NCI-H2029 (cell line): ENCODE measurements around the gene CACNA2D1.

Experiments used
- DNase-seq: peaks from one replicate; lab custom pipeline; 2025; lab: John Stamatoyannopoulos, UW

Gene CACNA2D1

DNA sequence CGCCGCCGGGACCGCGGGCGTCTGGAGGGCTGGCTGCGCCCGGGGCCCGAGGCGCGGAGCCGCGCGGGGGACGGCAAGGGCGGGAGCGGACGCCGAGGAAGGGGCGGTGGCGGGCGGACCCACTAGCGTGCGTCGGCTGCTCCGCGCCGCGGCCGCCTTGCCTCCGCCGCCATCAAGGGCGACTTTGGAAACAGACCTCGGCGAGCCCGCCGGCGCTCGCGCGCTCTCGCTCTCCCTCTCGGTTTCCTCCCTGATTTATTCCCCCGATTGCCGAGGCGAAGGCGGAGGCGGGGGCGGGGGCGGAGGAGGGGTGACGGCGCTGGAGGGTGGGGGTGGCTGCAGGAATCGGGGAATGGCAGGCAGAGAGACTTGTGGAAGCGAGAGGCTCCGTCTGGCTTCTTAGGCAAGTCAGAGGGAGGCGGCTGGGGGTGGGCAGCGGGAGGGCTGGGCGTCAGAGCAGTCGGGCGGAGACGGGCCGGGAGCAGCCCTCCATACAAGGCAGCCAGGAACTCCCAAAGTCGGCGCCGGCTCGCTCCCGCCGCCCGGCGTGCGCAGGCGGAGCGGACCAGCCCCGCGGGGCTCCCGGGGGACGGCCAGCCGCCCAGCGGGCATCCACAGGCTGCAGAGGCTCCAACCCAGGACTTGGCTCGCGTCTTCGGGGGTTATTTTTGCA lies at the start of gene CACNA2D1:
CACNA2D1 (minus strand) TSS at position 231 of the 673 bp plus-strand sequence.
- DNase-seq, result peak; percentile 70

- DNase-seq, result no peak
Observed at GRCh38 chr7:82481499-82482097, 38.0 kb upstream of the CACNA2D1 start.

- no peak for DNase-seq
Observed at GRCh38 chr7:82477733-82478515, 34.3 kb upstream of the CACNA2D1 start.

DNA sequence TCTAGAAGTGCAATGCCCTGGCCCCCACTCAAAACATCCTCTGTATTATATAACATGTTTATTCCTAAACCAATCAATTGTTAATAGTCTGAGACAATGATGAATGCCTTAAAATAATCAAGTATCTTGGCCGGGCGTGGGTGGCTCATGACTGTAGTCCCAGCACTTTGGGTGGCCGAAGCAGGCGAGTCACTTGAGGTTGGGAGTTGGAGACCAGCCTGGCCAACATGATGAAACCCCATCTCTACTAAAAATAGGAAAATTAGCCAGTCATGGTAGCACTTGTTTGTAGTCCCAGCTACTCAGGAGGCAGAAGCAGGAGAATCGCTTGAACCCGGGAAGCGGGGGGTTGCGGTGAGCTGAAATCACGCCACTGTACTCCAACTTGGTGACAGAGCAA lies 29.4 kb upstream of the CACNA2D1 start:
- no peak for DNase-seq

- no peak for DNase-seq
Observed at GRCh38 chr7:82471351-82472020, 27.9 kb upstream of the CACNA2D1 start.

- no peak for DNase-seq
Observed at GRCh38 chr7:82469207-82469606, 25.6 kb upstream of the CACNA2D1 start.

- DNase-seq, result no peak
Observed at GRCh38 chr7:82468435-82468834, 24.9 kb upstream of the CACNA2D1 start.

DNA sequence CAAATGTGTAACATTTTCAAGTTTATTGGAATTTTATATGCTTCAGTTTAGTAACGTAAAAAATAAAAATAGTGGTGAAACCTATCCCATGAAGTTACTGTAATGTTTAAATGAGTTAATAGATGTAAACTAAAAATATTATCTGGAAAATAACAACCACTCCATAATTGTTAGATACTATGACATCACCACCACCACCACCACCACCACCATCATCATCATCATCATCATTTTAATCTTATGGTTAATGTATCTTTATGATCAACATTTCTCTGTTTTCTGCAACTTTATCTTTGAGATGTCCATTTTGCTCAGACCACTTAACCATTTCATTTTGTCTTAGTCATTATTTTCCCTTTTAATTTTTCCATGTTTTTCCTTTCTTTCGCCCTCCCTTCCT lies 23.4 kb upstream of the CACNA2D1 start:
- DNase-seq, result no peak

GRCh38 chr7:82464372-82464771 lies 20.8 kb upstream of the CACNA2D1 start:
- no peak for DNase-seq

- DNase-seq, result no peak
Observed at GRCh38 chr7:82455295-82455694, 11.7 kb upstream of the CACNA2D1 start.

GRCh38 chr7:82450759-82451158 lies 7.2 kb upstream of the CACNA2D1 start:
- DNase-seq, result no peak

DNA sequence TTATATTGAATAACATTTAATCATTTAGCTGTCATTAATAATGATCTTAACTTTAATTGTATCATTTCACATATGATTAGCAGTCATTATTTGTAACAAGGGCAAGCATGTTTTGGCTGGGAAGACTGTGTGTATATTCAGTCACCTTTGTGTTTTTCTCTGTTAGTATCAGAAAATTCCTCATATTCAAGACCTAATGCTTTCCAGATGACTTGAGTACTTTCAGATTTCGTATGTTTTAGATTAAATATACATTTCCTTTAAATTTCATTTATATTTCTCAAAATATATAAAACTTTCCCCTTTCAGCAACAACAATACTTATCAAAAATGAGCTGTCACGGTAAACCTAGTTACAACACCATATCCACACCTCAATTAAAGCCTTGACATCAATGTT lies 6.3 kb upstream of the CACNA2D1 start:
- DNase-seq, result no peak

GRCh38 chr7:82446897-82447296 lies 3.3 kb upstream of the CACNA2D1 start:
- no peak for DNase-seq

- no peak for DNase-seq
Observed at GRCh38 chr7:82445271-82445670, 1.7 kb upstream of the CACNA2D1 start.

DNA sequence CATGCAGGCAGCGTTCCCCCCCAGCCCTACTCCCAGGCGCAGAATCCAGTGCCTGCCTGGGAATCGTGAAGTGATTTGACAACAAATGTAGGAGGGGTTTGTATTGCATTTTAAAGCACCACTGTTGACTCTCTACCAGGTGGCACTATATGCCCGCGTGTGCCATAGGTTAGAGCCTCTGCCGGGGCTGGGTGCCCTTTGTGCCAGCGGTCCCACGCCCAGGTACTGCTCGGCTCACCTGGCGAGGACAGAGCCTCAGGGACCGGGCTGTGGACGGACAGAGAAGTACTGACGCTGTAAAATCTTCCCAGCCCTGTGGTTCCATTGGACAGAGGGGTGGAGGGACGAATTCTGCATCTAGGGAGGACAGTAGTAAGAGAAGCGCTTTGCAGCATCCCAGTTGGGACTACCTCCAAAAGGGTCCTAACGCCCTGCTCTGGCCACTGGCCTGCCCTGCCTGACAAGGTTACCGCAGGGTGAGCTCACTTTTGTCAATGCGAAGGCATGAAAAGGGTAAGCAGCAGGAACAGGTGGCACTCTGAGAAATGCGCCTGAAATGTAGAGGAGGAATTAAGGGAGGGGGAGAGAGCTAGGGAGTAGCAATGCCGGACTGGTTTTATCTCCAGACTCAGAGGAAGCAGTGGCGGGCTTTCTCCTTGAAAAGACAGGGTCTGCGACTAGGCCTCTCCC lies 788 bp upstream of the CACNA2D1 start:
- peak; percentile 70 for DNase-seq

DNA sequence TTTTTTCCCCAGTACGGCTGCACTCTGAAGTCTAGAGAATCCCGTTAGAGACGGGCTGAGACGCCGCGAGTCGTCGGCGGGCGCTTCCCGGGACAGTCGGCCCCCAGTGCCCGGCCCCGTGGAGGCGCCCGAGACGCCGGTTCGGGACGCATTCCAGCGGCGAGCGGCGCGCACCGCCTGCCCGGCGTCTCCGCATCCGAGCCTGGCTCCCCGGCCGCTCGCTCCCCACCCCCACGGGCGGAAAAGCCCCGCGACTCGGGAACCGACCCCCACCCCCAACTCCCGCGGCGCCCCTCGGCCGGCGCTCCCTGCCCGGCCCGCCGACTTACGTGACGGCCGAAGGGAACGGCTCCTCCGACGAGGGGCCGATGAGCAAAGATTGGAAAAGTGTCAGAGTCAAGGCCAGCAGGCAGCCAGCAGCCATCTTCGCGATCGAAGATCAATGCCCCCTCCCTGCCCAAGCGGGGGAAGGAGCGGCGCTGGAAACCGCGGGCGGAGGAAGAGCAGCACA lies 486 bp downstream of the CACNA2D1 start:
- DNase-seq, result peak; percentile 9

GRCh38 chr7:82442492-82443035 lies 1.0 kb downstream of the CACNA2D1 start:
- peak; percentile 18 for DNase-seq

GRCh38 chr7:82441669-82442478 lies 1.7 kb downstream of the CACNA2D1 start:
- DNase-seq, result no peak

DNA sequence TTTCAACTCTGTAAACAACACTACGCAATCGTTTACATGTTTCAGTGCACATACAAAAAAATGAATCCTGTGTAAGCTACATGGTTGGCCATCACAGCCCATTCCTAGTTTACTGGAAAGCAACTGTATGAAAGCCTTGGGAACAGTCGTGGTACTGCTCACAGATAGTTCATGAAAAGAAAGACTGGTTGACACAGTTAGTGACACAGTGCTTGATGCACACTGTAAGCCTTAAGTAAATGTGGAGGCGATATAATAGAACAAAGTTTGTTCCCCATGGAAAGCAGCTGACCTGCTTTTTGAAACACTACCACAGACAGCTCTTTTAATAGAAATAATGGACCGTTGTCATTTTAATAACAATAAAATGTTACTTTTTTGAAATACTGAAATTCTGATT lies 5.1 kb downstream of the CACNA2D1 start:
- DNase-seq, result peak; percentile 9

DNA sequence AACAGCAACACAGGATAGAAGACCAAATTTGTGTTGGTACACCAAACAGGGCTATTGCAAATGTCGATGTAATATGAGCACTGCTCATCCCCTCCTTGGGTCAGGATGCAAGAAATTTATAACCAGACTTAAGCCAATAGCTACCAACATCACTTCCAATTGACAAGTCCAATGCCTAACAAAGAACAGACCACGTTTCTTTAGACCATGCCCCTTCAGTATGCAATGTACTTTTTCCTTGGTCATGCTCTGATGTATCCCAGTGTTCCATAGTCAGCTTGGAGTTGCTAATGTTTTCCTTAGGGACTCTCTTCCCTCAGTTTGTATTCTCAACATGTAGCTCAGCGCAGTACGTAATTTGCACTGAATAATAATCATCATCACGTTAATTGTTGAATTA lies 7.8 kb downstream of the CACNA2D1 start:
- no peak for DNase-seq
